Measurements from ENCODE around the gene RNASEH2A. TPM values are rescaled to one million over a fixed set of nuclear protein-coding genes. Genes with fewer than 3 reads are reported as not detected.

RNASEH2A gene
- total and polyA plus RNA-seq, 2 of the 13 experiments (the other 11 are each of a cell fraction or from before 2014, with no cell fraction given): 25.1 to 35.8 TPM

GRCh38 chr19:12782424-12783290 is 23.7 kb upstream of the RNASEH2A start (continued):
- TF ChIP-seq, protein P1, sequence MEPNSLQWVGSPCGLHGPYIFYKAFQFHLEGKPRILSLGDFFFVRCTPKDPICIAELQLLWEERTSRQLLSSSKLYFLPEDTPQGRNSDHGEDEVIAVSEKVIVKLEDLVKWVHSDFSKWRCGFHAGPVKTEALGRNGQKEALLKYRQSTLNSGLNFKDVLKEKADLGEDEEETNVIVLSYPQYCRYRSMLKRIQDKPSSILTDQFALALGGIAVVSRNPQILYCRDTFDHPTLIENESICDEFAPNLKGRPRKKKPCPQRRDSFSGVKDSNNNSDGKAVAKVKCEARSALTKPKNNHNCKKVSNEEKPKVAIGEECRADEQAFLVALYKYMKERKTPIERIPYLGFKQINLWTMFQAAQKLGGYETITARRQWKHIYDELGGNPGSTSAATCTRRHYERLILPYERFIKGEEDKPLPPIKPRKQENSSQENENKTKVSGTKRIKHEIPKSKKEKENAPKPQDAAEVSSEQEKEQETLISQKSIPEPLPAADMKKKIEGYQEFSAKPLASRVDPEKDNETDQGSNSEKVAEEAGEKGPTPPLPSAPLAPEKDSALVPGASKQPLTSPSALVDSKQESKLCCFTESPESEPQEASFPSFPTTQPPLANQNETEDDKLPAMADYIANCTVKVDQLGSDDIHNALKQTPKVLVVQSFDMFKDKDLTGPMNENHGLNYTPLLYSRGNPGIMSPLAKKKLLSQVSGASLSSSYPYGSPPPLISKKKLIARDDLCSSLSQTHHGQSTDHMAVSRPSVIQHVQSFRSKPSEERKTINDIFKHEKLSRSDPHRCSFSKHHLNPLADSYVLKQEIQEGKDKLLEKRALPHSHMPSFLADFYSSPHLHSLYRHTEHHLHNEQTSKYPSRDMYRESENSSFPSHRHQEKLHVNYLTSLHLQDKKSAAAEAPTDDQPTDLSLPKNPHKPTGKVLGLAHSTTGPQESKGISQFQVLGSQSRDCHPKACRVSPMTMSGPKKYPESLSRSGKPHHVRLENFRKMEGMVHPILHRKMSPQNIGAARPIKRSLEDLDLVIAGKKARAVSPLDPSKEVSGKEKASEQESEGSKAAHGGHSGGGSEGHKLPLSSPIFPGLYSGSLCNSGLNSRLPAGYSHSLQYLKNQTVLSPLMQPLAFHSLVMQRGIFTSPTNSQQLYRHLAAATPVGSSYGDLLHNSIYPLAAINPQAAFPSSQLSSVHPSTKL (CRISPR knock-in tag; IDR thresholded peaks at IDR 0.05): peak; percentile 22; the same call in 1 of the 2 replicates
- TF ChIP-seq ZXDC (CRISPR knock-in tag; IDR thresholded peaks at IDR 0.05) (peak; percentile 60; the same call in 1 of the 2 replicates), TCF12 (IDR thresholded peaks at IDR 0.05) (no peak), TCF12 (CRISPR knock-in tag; IDR thresholded peaks at IDR 0.05) (peak; percentile 45; the same call in 1 of the 2 replicates), ZNF878 (CRISPR knock-in tag; IDR thresholded peaks at IDR 0.05) (no peak), MXI1 (IDR thresholded peaks at IDR 0.05; ENCODE audit: borderline replicate concordance, low read depth, low read length) (peak; percentile 52; the same call in 1 of the 3 replicates), BCL3 (CRISPR knock-in tag; IDR thresholded peaks at IDR 0.05) (no peak; the same call in 1 of the 2 replicates), HDAC2 (CRISPR knock-in tag; IDR thresholded peaks at IDR 0.05) (0 out of 2 replicates have a peak, but pooled peaks have one; percentile 39), CREB1 (IDR thresholded peaks at IDR 0.05) (peak; percentile 56), CREB1 (CRISPR knock-in tag; IDR thresholded peaks at IDR 0.05) (no peak), ZNF512B (CRISPR knock-in tag; IDR thresholded peaks at IDR 0.05; ENCODE audit: borderline replicate concordance) (0 out of 2 replicates have a peak, but pooled peaks have one; percentile 11), KDM2A (CRISPR knock-in tag; IDR thresholded peaks at IDR 0.05; ENCODE audit: borderline replicate concordance, low read depth) (peak; percentile 43)
- TF ChIP-seq, protein P2, sequence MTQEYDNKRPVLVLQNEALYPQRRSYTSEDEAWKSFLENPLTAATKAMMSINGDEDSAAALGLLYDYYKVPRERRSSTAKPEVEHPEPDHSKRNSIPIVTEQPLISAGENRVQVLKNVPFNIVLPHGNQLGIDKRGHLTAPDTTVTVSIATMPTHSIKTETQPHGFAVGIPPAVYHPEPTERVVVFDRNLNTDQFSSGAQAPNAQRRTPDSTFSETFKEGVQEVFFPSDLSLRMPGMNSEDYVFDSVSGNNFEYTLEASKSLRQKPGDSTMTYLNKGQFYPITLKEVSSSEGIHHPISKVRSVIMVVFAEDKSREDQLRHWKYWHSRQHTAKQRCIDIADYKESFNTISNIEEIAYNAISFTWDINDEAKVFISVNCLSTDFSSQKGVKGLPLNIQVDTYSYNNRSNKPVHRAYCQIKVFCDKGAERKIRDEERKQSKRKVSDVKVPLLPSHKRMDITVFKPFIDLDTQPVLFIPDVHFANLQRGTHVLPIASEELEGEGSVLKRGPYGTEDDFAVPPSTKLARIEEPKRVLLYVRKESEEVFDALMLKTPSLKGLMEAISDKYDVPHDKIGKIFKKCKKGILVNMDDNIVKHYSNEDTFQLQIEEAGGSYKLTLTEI (CRISPR knock-in tag; conservative IDR thresholded peaks at IDR 0.05): no peak
